ENCODE data around the gene MAP4K4.

- TF ChIP-seq, protein P1, sequence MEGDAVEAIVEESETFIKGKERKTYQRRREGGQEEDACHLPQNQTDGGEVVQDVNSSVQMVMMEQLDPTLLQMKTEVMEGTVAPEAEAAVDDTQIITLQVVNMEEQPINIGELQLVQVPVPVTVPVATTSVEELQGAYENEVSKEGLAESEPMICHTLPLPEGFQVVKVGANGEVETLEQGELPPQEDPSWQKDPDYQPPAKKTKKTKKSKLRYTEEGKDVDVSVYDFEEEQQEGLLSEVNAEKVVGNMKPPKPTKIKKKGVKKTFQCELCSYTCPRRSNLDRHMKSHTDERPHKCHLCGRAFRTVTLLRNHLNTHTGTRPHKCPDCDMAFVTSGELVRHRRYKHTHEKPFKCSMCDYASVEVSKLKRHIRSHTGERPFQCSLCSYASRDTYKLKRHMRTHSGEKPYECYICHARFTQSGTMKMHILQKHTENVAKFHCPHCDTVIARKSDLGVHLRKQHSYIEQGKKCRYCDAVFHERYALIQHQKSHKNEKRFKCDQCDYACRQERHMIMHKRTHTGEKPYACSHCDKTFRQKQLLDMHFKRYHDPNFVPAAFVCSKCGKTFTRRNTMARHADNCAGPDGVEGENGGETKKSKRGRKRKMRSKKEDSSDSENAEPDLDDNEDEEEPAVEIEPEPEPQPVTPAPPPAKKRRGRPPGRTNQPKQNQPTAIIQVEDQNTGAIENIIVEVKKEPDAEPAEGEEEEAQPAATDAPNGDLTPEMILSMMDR (IDR thresholded peaks at IDR 0.05), result no peak
- TF ChIP-seq POLR2A (IDR thresholded peaks at IDR 0.05), result no peak
Observed at GRCh38 chr2:101725038-101725437, 27.5 kb downstream of the MAP4K4 start.
